ENCODE data around the gene RANBP3L.
"Not testable (repeated sequence)": the region's sequence is repeated elsewhere in the genome, so short reads cannot be mapped to it uniquely, and the experiment has no call there.

RANBP3L gene

DNA sequence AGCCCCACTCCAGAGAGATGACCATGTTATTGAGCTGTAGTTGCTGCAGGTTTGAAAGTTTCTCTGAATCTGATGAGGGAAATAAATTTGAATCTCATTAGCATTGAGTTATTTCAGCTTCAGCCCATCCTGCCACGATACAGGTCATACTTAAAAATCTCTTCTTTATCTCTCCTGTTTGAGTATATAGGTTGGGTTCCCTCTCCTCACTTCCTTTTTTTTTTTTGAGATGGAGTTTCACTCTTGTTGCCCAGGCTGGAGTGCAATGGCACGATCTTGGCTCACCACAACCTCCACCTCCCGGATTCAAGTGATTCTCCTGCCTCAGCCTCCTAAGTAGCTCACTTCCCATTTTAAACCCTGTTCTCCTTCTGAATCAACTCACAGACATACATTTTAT lies 17.9 kb downstream of the RANBP3L start:
- not testable (repeated sequence) for DNase-seq

DNA sequence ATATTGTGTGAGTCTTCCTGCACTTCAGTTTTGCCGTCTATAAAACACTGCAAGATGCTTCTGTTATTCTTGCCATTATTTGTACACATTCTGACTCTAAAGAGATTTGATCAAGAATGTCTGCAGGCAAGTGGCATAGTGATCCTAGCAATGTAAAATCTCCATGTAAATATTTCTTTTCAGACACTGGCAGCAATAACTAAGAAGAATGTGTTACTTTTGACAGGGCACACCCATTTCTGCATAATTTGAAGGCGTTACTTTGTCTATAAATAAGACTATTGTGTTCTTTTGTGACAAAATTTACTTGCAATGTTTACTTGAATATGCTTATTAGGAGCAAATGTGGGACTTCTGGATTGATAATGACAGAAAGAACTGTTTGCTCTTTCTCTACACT lies 20.1 kb downstream of the RANBP3L start:
- DNase-seq, result no peak

DNA sequence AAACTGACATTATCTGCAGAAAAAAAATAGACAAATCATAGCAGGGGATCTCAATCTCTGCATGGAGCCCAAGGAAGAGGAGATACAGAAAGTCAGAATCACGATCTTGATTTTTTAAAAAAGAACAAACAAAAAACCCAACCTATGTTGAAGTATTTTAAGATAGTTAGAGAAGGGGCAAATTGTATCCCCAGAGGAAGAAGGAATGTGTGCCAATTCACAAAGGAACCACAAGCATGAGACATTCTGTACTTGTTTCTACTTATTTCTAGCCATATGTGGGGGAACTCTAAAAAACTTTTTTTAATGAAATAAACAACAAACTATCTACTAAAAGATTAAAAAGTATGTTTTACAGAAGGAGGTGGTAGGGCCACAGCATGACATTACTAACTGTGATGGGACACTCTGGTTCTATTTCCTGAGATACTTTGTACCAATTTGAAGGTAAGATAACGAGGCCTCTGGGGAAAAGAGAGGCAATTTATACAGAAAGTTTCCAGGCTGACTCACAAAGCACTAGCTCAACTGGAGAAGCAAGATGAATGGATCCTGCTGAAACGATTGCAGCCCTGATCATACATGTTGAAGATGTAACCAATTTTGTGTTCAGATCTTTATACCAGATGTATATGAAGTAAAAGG lies 22.5 kb downstream of the RANBP3L start:
- DNase-seq, result no peak

DNA sequence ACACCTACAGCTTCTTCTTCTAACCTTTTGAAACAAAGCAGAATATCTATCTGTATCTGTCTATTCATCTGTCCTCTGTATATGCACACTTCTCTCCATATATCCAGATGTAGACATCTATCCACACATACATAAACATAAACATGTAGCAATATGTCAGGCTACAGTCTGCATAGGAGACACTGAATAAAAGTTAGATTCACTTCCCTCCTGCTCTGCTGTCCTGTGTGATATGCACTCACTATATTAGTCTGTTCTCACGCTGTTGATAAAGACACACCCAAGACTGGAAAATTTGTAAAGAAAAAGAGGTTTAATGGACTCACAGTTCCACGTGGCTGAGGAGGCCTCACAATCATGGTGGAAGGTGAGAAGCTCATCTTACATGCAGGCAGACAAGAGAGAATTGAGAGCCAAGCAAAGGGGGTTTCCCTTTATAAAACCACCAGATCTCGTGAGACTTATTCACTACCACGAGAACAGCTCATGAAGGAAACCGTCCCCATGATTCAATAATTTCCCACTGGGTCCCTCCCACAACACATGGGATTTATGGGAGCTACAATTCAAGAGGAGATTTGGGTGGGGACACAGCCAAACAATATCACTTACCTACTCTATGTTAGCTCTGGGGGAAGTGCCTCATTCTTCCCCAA lies 24.1 kb downstream of the RANBP3L start:
- no peak for DNase-seq

DNA sequence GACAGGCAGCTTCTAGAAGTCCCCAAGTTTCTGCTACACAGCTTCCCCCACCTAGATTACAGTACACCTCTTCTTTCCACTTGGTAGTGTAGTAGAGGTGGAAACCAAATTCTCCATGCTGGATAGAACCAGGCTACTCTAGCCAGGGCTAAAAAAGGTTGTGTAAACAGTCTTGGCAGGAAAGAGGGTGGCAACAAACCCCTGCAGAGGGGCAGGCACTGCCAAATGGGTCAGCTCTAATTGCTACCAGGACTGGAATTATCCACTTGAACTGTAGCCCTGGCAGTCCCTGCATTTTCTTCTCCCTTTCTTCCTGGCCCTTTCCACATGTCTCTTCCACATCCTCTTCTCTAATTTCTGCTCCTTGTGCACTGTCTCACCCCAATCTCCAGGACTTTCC lies 24.8 kb downstream of the RANBP3L start:
- DNase-seq, result no peak

DNA sequence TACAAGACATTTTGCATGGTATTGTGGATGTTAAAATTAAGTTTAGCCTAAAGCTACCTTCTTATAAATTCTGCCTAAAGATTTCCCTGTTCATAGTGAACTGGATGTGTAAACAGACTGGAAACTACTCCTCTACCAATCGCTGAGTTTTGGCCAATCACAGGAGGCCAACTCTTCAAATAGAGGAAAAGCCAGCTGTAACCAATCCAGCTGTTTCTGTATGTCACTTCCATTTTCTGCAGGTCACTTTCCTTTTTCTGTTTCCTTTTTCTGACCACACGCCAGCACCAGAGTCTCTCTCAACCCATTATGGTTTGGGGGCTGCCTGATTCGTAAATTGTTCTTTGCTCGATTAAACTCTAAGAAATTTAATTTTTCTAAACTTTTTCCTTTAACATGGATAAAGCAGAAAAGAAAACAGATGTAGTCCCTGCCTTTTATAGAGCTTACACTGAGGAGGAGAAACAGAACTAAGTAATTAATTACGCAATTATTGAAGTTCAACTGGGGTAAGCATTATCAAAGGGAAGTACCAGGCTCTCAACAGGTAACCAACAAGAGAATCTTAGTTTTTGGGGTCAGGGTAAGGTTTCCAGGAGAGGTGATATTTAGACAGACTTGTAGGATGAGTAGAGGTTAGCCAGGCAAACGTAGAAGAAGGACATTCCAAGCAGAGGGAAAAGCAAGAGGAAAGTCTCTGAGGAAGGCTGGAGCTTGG lies 27.7 kb downstream of the RANBP3L start:
- DNase-seq, result no peak

DNA sequence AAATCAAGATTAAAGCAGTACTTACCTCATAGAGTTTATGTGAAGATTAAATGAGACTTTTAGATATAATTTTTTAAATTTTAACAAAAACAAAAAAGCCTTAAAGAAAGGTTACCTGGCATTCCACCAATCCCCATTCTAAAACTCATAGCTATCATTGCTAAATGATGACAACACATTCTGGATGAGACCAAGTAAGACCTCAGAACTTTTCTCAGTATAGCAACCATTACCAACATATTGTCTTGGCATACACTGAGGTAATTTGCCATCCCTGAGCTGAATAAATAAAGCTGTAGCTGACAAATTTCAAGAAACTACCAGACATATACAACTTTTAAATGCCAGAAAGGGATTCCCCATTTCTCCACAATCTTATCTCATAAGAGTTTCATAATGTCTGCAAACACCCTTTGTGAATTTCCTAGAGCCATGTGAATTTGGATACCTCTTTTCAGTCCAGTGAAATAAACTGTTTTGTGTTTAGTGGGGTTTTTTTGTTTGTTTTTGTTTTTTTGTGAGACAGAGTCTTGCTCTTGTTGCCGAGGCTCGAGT lies 29.5 kb downstream of the RANBP3L start:
- no peak for DNase-seq

DNA sequence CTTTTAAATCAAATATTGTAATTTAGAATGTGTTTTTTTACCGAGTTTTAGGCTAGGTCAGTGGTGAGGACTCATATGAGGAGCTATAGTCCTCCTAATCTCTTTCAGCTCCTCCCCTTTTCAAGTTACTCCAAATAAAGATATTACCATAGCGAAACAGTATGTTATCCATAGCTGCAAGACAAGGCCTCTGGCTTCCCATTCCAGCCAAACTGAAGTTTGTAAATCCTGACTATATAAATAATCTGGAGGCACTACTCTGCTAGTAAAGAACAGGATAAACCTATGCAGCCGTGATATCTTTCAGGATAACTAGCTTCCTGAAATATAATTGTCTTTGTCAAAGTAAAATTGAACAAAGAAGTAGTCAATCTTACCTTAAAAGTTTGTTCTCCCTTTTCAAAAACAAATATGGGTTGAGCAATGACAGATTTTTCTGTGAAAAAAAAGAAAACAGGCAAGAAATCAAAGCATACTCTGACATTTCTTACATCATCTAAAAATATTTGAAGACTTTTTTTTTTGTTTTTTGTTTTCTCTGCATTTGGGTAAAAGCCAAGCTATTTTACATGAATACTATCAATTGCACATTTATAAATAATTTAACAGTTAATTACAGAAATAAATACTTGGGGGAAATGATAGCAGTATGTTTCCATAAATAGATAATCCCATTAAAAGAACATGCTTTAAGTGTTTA lies 30.7 kb downstream of the RANBP3L start:
- no peak for DNase-seq

DNA sequence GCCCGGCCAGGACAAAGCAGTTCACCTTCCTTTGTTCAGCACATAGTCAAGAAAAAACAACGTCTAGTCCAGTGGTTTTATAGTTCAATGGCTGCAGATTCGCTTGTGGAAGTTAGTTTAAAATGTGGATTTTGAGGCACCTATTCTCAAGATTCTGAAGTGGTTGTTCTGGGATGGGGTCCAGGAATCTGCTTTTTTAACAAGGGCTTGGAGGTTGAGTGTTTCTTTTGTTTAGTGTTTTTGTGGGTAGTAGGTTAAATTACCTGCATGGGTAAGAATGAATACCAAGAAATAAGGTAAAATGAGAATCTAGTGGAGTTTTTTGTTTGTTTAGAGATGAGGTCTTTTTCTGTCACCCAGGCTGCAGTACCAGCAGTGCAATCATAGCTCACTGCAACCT lies 31.5 kb downstream of the RANBP3L start:
- no peak for DNase-seq

DNA sequence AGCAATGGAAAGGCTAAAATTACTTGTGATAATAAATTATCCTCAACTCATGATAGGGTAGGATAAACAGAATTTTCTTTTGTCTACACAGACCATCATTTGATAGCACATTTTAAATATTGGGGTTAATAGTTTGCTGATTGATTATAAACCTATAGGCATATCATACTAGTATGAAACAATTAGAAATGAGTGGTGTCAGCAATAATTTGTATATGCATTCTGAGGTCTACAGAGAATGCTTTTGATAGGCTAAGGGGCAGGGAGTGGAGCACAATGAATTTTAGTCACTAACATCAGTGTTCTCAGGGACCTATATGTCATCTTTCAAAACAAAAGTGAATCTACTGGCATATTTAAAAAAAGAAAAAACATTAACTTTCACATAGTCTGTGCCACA lies 32.2 kb downstream of the RANBP3L start:
- no peak for DNase-seq

DNA sequence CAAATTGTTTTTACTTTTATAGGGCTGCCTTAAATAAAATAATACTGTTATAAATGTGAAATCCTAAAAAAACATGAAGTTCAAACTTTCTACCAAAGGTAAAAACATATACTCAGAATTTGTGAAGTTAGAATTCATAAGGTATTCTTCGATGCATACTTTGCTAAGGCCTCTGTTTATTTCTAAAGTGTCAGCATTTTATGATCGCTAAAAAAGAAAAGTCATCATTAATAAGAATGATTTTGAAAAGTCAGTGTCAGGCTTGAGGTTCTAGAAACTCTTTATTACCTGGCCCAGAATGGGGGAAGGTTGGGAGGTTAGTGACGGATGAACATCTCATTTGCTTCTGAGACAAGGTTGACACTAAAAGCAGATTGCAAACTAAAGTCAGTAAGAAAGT lies 33.8 kb downstream of the RANBP3L start:
- DNase-seq, result no peak

DNA sequence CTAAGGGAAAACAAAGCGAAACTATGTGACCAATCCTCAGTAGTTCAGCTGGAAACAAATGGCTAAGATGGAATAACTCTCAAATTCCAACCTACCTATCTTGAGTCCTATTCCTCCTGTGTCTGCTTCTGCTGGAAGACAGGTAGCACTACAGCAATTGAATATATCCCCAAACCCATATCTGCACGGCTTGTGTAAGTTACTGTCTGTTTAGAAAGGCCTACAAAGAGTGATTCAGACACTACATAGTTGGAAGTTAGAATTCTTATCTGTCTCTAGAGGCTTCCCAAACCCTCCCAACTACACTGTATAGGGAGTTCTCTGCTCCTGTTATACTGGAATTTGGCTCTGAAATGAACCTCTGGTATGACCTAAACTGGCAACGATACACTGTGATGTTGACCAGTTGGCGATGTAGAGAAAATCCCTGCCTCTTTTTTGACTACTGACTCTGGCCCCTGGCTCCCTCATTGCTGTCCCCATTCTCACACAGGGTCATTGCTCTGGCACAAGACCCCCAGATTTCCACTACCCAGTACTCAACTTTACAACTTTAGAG lies 37.4 kb downstream of the RANBP3L start:
- DNase-seq, result no peak

DNA sequence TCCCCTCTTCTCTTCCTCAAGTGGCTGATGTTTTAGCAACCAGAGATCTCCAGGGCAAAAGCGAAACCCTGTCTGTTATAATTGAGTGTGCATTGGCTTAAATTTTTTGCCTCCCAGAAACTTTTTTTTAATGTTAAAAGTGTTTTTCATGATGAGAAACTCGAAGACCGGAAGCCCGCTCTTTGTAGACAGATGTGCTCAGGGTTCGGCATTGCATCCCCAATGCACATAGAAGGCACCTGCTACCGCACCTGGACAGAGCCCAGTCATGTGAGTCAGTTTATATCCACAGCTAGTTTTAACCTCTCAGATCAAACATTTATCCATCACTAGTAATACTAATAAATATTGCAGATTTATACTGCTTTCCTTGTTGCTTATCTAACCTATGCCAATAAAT lies 40.5 kb downstream of the RANBP3L start:
- DNase-seq, result no peak

DNA sequence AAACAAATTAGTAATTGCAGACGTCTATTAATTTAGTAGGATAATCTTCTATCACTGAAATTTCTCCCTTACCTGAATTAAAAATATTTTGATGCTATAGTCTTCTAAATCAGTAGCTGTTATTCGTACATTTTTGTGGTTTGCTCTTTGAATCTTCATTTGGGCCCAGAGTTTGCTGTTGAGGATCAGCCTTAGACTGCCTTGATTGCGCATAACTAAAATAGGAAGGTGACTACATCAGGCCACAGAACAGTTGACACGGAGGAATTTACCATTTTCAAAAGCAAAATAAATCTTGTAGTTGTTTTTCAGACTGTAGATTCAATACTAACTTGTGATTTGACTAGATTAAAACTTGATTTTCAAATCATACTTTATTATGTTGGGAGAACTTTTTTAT lies 48.1 kb downstream of the RANBP3L start:
- DNase-seq, result no peak

DNA sequence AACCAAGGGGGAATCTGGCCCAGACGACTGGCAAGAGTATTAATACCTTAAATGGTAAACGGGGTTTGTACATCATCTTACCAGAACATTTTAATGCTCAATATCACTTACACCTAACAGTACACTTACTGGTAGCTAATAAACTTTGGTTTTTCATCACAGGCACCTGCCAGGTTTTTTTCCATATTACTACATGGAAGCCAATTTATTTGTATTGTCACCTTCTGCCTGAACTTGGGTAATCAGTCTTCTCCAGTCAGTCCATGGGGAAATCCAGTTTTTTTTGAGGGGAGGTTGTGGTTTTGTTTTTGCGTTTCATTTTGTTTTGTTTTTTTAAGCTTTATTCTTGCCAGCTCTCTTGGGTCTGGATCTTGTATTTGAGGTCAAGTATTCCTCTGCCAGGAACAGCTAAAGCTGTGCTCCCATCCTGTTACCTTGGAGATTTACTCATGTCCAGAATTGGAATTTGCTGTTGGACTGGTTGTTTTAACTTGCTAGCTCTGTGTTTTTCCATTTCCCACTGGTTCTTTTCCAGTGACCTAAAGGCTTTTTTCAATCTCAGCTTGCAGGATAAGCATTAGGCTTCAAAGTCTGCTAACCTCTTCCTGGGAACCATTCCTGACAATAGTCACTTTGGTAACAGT lies 48.9 kb downstream of the RANBP3L start:
- DNase-seq, result no peak

DNA sequence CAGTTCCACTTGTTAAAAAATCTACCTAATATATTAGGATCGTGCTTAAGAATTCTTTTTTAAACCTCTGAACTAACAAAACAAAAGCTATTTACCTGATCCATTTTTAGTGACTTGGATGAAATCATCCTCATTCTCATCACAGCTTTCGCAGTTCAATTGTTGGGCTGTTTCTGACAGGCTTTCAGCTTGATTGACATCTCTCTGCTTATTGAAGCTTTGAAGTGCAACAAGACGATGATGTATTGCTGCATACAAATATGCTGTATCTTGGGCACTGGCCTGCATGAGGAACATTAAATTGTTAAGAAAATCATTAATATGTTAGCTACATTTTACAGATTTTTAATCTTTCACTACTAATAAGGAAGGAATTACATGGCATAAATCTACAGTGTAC lies 50.5 kb downstream of the RANBP3L start:
- DNase-seq, result no peak

DNA sequence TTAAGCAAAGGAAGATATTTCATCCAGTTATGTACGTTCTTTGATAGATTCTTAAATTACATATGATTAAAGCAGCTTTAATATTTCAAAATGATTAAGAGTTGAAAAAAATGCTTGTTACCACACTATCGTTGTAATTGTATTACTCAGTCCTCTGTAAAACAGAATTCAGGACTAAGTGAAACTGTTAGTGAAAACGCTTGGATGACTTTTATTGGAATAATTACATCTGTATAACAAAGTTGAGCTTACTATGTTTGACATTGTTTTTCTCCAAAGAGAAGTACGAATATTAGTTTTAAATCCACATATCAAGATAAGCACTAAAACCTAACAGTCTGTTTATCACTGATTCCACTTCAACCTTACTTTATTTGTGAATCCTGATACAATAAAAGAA lies 51.3 kb downstream of the RANBP3L start:
- DNase-seq, result no peak

DNA sequence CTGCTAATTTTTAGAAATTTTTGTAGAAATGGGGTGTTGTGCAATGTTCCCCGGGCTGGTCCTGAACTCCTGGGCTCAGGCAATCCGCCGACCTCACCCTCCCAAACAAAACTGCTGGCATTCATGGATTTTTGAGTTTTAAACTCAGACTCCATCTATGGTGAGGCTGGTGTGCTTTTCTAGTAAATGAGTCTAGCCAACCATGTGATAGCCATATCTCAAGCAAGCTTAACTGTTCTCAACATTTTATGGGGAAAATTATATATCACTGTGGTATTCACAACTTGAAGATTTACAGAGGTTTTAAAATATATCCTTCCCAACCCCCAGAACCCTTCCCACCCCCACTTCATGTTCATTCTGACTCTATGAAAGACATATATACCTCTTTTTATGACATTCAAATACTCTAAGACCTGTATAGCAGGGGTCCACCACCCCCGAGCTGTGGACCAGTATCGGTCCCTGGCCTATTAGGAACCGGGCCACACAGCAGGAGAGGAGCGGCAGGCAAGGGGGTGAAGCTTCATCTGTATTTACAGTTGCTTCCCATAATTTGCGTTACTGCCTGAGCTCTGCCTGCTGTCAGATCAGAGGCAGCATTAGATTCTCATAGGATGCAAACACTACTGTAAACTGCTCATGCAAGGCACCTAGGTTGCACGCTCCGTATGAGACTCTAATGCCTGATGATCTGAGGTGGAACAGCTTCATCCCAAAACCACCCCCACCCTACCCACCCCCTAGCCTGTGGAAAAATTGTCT lies 55.5 kb downstream of the RANBP3L start:
- DNase-seq, result no peak

DNA sequence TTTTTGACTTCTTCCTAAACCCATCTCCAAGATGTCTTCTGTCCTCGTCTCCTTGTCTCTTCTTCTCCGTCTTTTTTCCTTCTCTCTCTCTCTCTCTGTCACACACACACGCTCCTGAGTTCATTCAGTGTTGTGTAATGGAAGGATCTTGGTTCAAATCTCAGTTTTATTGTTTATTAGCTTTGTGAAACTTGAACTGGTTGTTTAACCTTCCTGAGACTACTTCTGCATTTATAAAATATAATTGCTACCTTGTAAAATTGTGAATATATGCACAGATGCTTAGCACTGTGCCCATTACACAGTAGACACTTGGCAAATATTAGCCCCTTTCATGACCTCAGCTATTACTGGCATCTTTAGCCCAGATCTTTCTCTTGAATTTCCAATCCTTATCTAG lies 57.6 kb downstream of the RANBP3L start:
- no peak for DNase-seq

DNA sequence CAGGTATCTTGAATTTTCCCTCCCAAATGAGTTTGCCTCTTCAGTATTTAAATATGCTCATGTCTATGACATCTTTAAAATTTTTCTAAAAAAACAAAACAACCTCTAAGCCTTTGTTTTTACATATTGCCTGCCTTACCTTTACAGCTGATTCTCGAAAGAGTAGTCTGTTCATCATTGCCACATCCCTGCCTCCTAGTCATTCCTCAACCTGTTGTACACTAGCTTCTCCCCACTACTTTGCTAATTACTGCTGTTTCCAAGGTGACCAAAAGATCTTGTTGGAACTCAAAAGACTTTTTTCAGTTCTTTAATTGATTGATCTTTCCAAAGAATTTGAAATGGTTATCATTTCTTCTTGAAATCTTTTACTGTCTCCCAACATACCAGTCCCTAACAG lies 58.0 kb downstream of the RANBP3L start:
- DNase-seq, result no peak

DNA sequence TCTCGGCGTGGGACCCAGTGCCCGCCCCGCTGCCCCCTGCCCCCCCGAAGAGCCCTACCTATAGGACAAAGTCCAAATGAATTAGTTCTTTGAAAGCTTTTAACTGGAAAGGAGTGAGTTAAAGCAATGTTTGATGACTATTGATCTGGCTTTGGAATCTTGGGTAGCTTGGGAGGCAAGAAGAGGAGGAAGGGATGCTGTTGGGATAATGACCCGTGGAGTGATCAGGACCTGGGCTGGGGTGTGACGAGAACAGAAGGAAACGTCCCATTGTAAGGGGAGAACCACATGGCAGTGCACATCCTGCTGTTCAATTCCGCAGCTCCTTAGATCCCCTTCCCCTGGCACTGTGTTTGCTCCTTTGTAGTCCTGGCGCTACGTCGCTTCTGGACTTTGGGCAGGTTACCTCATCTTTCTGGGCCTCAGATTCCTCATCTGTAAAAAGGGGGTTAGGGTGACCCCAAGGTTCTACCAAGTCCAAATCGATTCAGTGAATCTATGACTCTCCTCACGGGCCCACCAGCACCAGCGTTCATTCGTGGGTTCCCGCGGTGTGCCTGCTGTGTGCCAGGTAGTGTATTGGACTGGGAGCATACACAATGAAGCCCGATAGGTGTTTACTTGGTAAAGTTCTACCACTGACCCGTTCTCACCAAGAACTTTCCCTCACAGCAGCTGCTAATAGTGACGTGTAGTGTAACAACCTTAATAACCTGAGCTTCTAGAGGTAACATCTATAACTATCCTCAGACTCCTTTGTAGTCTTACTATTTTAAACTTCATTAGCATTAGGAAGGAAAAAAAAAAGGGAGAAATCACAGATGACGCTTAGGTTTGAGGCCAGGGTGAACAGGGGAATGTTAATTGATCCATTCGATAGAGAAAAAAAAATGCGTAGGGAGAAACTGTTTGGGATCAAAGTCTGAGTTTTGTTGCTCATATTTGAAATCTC lies 58.9 kb downstream of the RANBP3L start:
- DNase-seq, result no peak

All from NCI-H446 treated with DMSO at 0.1 percent for 48 hours (cell line).